Psoas muscle (tissue), 8 donors: ENCODE data around the gene CGGBP1. TPM values are rescaled to one million over a fixed set of nuclear protein-coding genes. Genes with fewer than 3 reads are reported as not detected.

Source experiments
- ATAC-seq, 4 donors: fragments of 200-7000 bp; cut with Tn5 transposase; one replicate each; pipeline ENCODE4 v1.9.1; 2020; ENCODE audit warnings: moderate library complexity in 3 of 4, mild to moderate bottlenecking in 2 of 4
- DNase-seq, 2 donors: peaks; one replicate each; pipeline ENCODE4 v3.0.0-alpha.2; 2020
- H3K27ac ChIP-seq: fragments of 200-600 bp; one replicate; pipeline ENCODE4 v1.8.0; 2022
- H3K27me3 ChIP-seq, 3 donors: fragments of 200-600 bp in 1 of 3; one replicate each; pipeline versions ENCODE4 v1.6.1 to v1.8.0; 2013 to 2022; ENCODE audit warnings: low read length in 2 of 3, mild to moderate bottlenecking in 2 of 3, moderate library complexity in 1 of 3; ENCODE audit not compliant: insufficient read depth in 3 of 3
- H3K36me3 ChIP-seq, 2 donors: fragments of 200-600 bp in 1 of 2; one replicate each; pipeline versions ENCODE4 v1.6.1 to v1.8.0; 2013 to 2022; ENCODE audit warnings: low read depth in 1 of 2, mild to moderate bottlenecking in 1 of 2, moderate library complexity in 1 of 2; ENCODE audit not compliant: insufficient read depth in 1 of 2
- H3K4me1 ChIP-seq: fragments of 200-600 bp; one replicate; pipeline ENCODE4 v1.8.0; 2022
- H3K4me3 ChIP-seq: fragments of 200-600 bp; one replicate; pipeline ENCODE4 v1.8.0; 2022; ENCODE audit warnings: mild to moderate bottlenecking
- H3K9me3 ChIP-seq: fragments of 200-600 bp; one replicate; pipeline ENCODE4 v1.8.0; 2022
- WGBS, 3 donors: extraction: QIAGEN DNeasy Blood & Tissue Kit; methylation state at CpG; one replicate each; pipeline versions ENCODE4 v1.1.6 to v1.1.7; 2013; 5-methylcytosine and 5-hydroxymethylcytosine counted together
- intact Hi-C, 2 donors: fragments of 100-400 bp; cut with DNase I; formaldehyde crosslinking; loops; one replicate each; pipeline versions ENCODE4 v1.11.0 to v1.14.2; 2022
- polyA plus RNA-seq, 3 donors: library from polyadenylated mRNA; stranded (reverse); fragments of 200-250 nt; gene quantifications; one replicate each; pipeline ENCODE4 v1.2.3, GENCODE V29; 2013
- total RNA-seq, 4 donors: library from RNA; stranded (reverse); fragmentation: NEBNext Ultra II Directional in 2 of 4; extraction: Animal tissue kit (Norgen Biotek cat#: 25700) in 2 of 4; gene quantifications; one replicate each; pipeline versions ENCODE4 v1.2.1 to v1.2.4, GENCODE V29; 2021 to 2023
- TF ChIP-seq, protein P1 (sequence below): fragments of 200-600 bp; IDR thresholded peaks from one replicate; pipeline ENCODE4 v1.8.0; 2022; ENCODE audit warnings: antibody characterized with exemption
- donor health status: healthy with polysubstance abuse.
- donor health status: DM: no; HTN: no; CAD: no; lungs with moderate emphysema.
- donor health status: Bipolar disorder and iron deficiency.
- donor health status: healthy.
- donor health status: DM: yes; HTN: yes; CAD: no.
- donor health status: DM: no; HTN: no; CAD: no.
- donor health status: DM: no; HTN: no; CAD: no.
- donor health status: DM: yes; HTN: yes; CAD: no.

CGGBP1 gene
- total and polyA plus RNA-seq, 7 donors: 27.4 to 63.2 (median 43.4) TPM

- H3K4me1 ChIP-seq: no peaks in the 10 kb centered on the region
Observed at GRCh38 chr3:88092270-88092669, 33.5 kb upstream of the CGGBP1 start.

DNA sequence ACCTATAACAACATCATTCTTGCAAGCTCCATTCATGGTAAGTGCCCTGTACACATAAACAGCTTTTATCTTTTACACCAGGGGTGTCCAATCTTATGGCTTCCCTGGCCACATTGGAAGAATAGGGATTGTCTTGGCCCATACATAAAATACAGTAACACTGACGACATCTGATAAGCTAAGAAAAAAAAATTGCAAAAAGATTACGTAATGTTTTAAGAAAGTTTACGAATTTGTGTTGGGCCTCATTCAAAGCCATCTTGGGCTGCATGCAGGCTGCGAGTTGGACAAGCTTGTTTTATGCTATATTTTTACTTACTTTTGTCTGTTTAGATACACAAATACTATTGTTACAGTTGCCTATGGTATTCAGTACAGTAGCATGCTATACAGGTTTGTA lies 31.9 kb upstream of the CGGBP1 start:
- intact Hi-C loops: no loop called here
- ATAC-seq: no peak
- no peak overlapping the region for H3K27ac ChIP-seq
- no peak for DNase-seq
- WGBS, 3 donors: 84 to 86% (median 84%) methylated on average over 4 of the region's 4 CpGs
- H3K4me3 ChIP-seq: no peak overlapping the region
- no peaks in the 10 kb centered on the region for H3K9me3 ChIP-seq
- no peaks in the 10 kb centered on the region for H3K27me3 ChIP-seq
- H3K36me3 ChIP-seq: peaks cover 0 to 28% of the 10 kb centered on the region in 2 donors
- TF ChIP-seq, protein P1, sequence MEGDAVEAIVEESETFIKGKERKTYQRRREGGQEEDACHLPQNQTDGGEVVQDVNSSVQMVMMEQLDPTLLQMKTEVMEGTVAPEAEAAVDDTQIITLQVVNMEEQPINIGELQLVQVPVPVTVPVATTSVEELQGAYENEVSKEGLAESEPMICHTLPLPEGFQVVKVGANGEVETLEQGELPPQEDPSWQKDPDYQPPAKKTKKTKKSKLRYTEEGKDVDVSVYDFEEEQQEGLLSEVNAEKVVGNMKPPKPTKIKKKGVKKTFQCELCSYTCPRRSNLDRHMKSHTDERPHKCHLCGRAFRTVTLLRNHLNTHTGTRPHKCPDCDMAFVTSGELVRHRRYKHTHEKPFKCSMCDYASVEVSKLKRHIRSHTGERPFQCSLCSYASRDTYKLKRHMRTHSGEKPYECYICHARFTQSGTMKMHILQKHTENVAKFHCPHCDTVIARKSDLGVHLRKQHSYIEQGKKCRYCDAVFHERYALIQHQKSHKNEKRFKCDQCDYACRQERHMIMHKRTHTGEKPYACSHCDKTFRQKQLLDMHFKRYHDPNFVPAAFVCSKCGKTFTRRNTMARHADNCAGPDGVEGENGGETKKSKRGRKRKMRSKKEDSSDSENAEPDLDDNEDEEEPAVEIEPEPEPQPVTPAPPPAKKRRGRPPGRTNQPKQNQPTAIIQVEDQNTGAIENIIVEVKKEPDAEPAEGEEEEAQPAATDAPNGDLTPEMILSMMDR: no peak
- no peaks in the 10 kb centered on the region for H3K4me1 ChIP-seq

More at GRCh38 chr3:88092270-88092669, 33.5 kb upstream of the CGGBP1 start:
- intact Hi-C loops: no loop called here
- no peak for DNase-seq
- no peak for ATAC-seq
- H3K27ac ChIP-seq: no peak overlapping the region
- no peaks in the 10 kb centered on the region for H3K9me3 ChIP-seq
- H3K27me3 ChIP-seq: no peaks in the 10 kb centered on the region
- no peak overlapping the region for H3K4me3 ChIP-seq
- H3K36me3 ChIP-seq: peaks cover 0 to 16% of the 10 kb centered on the region in 2 donors
- TF ChIP-seq, protein P1: no peak

DNA sequence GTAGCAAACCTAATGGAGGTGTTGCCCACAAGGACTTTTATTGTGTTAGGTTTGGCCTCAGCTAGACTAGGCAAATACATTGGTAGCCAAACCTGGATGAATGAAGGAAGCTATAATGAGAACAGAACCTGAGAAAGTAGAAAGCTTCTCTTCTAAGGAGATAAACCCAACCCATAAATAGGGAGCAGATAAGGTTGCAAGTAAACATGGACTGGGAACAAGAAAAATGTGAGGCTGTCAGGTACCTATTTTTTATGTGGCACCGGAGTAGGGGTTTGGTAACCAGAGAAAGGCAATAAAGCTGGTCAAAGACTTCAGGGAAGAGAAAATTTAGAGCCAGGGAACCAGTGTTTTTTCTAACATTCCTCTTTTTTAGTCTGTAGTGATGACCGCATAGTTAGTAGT lies 25.3 kb upstream of the CGGBP1 start:
- Histone ChIP-seq H3K9me3 (no peaks in the 10 kb centered on the region), H3K4me1 (peaks cover 20% of the 10 kb centered on the region), H3K36me3 (peaks cover 0 to 25% of the 10 kb centered on the region in 2 donors), H3K4me3 (no peak overlapping the region), H3K27me3 (no peaks in the 10 kb centered on the region), H3K27ac (no peak overlapping the region)
- intact Hi-C loops: no loop called here
- TF ChIP-seq, protein P1: no peak
- ATAC-seq (peak in 1 of 4 donors; percentile 33), DNase-seq (no peak)
- WGBS, 3 donors: 50 to 56% (median 52%) methylated on average over 2 of the region's 2 CpGs

DNA sequence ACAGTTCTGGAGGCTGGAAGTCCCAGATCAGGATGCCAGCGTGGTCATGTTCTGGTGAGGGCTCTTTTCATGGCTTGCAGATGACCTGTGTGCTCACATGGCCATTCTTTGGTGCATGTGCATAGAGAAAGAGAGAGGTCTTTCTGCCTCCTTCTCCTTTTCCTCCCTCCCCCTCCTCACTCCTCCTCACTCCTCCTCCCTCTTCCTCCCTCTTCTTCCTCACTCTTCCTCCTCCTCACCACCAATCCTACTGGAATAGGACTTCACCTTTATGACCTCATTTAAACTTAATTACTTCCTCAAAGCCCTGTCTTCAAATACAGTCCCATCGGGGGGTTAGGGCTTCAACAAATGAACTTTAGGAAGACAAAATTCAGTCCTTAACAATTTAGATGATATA lies 24.0 kb upstream of the CGGBP1 start:
- intact Hi-C loops: no loop called here
- H3K27ac ChIP-seq: no peak overlapping the region
- no peaks in the 10 kb centered on the region for H3K9me3 ChIP-seq
- no peaks in the 10 kb centered on the region for H3K27me3 ChIP-seq
- no peak overlapping the region for H3K4me3 ChIP-seq
- peaks cover 20% of the 10 kb centered on the region for H3K4me1 ChIP-seq
- peaks cover 0 to 17% of the 10 kb centered on the region in 2 donors for H3K36me3 ChIP-seq
- 72 to 76% (median 76%) methylated on average over 2 of the region's 2 CpGs for WGBS, 3 donors
- TF ChIP-seq, protein P1: no peak
- ATAC-seq (no peak), DNase-seq (no peak)

GRCh38 chr3:88078932-88079331 lies 20.1 kb upstream of the CGGBP1 start:
- ATAC-seq (no peak), DNase-seq (no peak)
- H3K36me3 ChIP-seq: no peaks in the 10 kb centered on the region
- TF ChIP-seq, protein P1: no peak
- H3K27me3 ChIP-seq: no peaks in the 10 kb centered on the region
- peaks cover 20% of the 10 kb centered on the region for H3K4me1 ChIP-seq
- H3K9me3 ChIP-seq: no peaks in the 10 kb centered on the region
- no peak overlapping the region for H3K27ac ChIP-seq
- intact Hi-C loops: no loop called here
- 96 to 98% (median 97%) methylated on average over 3 of the region's 3 CpGs for WGBS, 3 donors
- H3K4me3 ChIP-seq: no peak overlapping the region
